SK-N-MC (cell line): ENCODE results near the gene HOPX.

Experiments used
- EZH2 ChIP-seq: fragments of 200-600 bp; sonication (generic); IDR thresholded peaks from one replicate; pipeline ENCODE4 v1.6.1; 2017; ENCODE audit warnings: antibody characterized with exemption
- FOXP2 ChIP-seq: optimal IDR thresholded peaks from 2 replicates; pipeline ENCODE3; 2011; ENCODE audit warnings: mild to moderate bottlenecking, moderate library complexity; ENCODE audit not compliant: insufficient read depth; ENCODE audit errors: extremely low read length, control extremely low read depth
- POLR2AphosphoS5 ChIP-seq: IDR thresholded peaks from 2 replicates; pipeline ENCODE4 v1.6.1; 2012; ENCODE audit warnings: mild to moderate bottlenecking, low read depth, low read length, borderline replicate concordance

DNA sequence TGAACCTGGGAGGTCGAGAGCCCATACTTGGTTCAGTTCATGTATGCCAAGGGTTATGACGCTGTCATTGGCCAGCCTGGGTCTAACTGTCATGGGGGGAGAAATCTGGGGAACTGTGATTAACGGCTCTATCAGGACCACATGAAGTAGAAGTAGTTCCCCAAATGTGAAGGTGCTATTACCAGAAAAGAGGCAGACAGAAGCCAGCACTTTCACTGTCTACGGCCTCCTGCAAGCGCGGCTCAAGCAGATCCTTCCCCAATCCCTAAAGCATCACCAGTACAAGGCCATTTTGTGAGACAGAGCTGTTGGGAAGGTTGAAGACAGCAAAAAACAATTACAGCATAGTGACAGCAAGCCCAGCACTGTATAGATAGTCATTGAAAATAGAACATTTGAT lies 37.5 kb downstream of the HOPX start:
- no peak for TF ChIP-seq EZH2
- TF ChIP-seq POLR2AphosphoS5, result no peak
- TF ChIP-seq FOXP2, result no peak
